Kidney epithelial cell (primary cell): ENCODE data around the gene OPRD1. TPM values are rescaled to one million over a fixed set of nuclear protein-coding genes. Genes with fewer than 3 reads are reported as not detected.

Experiments used
- DNase-seq: peaks from one replicate; pipeline ENCODE4 v3.0.0-alpha.2; 2010; ENCODE audit warnings: low read depth
- H3K27me3 ChIP-seq: 2 replicates; pipeline ENCODE4 v1.6.0; 2011; ENCODE audit warnings: low read length; ENCODE audit not compliant: control insufficient read depth, insufficient read depth
- H3K36me3 ChIP-seq: 2 replicates; pipeline ENCODE4 v1.5.1; 2011; ENCODE audit warnings: low read length; ENCODE audit not compliant: control insufficient read depth, insufficient read depth
- H3K4me3 ChIP-seq: 2 replicates; pipeline ENCODE4 v1.5.1; 2011; ENCODE audit warnings: low read depth, mild to moderate bottlenecking, control low read depth, low read length
- CTCF ChIP-seq: IDR thresholded peaks from 2 replicates; pipeline ENCODE4 v1.5.1; 2011; ENCODE audit warnings: mild to moderate bottlenecking, moderate library complexity, low read length, control low read depth, inconsistent platforms; ENCODE audit not compliant: insufficient read depth, poor library complexity, severe bottlenecking
- total RNA-seq: library from RNA; depleted of rRNA; stranded (reverse); fragments of >200 nt; gene quantifications from 2 replicates; pipeline ENCODE4 v1.2.3, GENCODE V29; 2015

Gene OPRD1
- total RNA-seq, 1 donor from 2014 or later = 0.21 TPM

DNA sequence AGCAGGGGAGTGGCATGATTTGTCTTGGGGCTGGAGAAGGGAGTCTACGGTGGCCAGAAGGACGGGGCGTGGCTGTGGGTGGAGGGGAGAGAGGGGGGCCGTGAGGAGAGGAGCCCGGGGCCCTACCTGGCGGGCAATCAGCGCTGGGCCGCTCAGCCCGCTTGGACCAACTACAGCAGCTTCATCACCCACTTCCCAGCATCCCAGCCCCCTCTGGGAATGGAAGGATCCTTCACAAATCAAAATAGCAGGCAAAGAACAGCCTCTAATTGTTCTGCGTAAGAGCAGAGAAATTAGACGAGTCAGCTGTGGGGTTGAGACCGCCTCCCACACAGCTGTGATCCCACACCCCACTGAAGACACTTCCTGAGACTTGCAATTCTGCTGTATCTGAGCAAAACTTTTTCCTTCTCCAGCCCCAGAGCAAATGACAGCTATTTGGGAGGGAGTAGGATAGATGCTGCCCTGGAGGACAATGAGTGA lies 43.5 kb downstream of the OPRD1 start:
- DNase-seq = peak; percentile 16
- TF ChIP-seq CTCF = no peak

DNA sequence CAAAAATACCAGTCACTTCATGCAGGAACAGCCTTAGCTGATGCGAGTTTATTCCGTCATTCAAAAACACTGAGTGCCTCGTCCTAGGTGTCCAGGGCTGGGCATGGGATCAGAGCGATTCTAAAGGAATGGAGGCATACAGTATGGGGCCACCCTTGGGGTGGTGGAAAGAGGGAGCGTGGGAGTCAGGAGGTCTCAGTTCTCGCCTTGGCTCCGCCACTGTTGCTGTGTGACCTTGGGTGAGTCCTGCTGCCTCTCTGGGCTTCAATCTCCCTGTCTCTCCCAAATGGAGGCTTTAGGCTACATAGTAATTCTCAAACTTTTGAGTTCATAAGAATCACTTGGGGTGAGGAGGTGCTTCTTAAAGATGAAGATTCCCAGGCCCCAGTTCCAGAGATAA lies 44.0 kb downstream of the OPRD1 start:
- no peak for TF ChIP-seq CTCF
- no peak for DNase-seq
- Histone ChIP-seq H3K36me3 (no peaks in the 10 kb centered on the region), H3K4me3 (no peak overlapping the region), H3K27me3 (no peaks in the 10 kb centered on the region)

More for the DNA sequence above, 43.5 kb downstream of the OPRD1 start:
- Histone ChIP-seq H3K4me3 (no peak overlapping the region), H3K36me3 (no peaks in the 10 kb centered on the region), H3K27me3 (no peaks in the 10 kb centered on the region)

- H3K36me3 ChIP-seq = no peaks in the 10 kb centered on the region
- no peak overlapping the region for H3K4me3 ChIP-seq
- TF ChIP-seq CTCF = no peak
- DNase-seq = peak; percentile 88
- H3K27me3 ChIP-seq = no peaks in the 10 kb centered on the region
Observed at GRCh38 chr1:28860332-28861073, 48.5 kb downstream of the OPRD1 start.

DNA sequence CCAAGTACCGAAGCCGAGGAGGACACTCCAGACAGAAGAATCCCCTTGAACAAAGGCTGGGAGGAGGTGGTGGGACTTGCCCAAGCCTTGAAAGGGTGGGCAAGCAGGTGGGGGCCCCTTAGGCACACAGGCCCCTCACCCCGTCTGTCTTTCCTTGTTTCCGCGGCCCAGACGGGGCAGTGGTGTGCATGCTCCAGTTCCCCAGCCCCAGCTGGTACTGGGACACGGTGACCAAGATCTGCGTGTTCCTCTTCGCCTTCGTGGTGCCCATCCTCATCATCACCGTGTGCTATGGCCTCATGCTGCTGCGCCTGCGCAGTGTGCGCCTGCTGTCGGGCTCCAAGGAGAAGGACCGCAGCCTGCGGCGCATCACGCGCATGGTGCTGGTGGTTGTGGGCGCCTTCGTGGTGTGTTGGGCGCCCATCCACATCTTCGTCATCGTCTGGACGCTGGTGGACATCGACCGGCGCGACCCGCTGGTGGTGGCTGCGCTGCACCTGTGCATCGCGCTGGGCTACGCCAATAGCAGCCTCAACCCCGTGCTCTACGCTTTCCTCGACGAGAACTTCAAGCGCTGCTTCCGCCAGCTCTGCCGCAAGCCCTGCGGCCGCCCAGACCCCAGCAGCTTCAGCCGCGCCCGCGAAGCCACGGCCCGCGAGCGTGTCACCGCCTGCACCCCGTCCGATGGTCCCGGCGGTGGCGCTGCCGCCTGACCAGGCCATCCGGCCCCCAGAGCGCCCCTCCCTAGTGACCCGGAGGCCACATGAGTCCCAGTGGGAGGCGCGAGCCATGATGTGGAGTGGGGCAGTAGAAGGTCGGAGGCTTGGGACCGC lies 50.8 kb downstream of the OPRD1 start:
- no peak for TF ChIP-seq CTCF
- no peak for DNase-seq
- Histone ChIP-seq H3K27me3 (no peaks in the 10 kb centered on the region), H3K4me3 (no peak overlapping the region), H3K36me3 (no peaks in the 10 kb centered on the region)

DNA sequence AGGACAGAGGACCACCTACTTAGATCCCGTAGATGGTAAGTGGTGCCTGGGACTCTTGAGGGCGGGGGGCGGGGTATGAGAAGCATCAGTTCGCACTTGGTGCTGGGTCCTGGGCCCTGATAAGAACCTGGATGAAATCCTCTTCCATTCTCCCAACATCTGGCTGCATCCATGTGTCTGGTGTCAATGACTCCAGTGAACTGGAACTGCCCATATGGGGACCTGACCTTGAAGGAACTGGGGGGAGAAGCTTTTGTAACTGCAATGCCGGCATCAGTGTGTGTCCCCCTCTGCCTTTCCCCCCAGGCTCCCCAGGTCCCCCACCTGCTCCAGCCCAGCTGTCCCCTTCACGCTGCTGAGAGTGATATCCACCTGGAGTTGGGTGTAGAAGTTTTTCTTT lies 52.7 kb downstream of the OPRD1 start:
- DNase-seq = no peak
- H3K36me3 ChIP-seq = no peaks in the 10 kb centered on the region
- no peak for TF ChIP-seq CTCF
- no peaks in the 10 kb centered on the region for H3K27me3 ChIP-seq
- no peak overlapping the region for H3K4me3 ChIP-seq
